ENCODE data around the gene SP2.

SP2 gene

GRCh38 chr17:47873200-47874090, 22.6 kb upstream of the SP2 start:
- Histone ChIP-seq H3K4me3 (ENCODE audit: low read length) (peak overlapping the region; percentile 74), H3K36me3 (replicated peaks; ENCODE audit: low read depth, low read length) (no peaks in the 10 kb centered on the region), H3K9ac (ENCODE audit: low read length) (peak overlapping the region; percentile 93), H4K20me1 (ENCODE audit: insufficient read depth, low read length) (no peaks in the 10 kb centered on the region), H3K27ac (ENCODE audit: low read length) (peak overlapping the region; percentile 98), H3K4me1 (ENCODE audit: low read length) (peaks cover 93% of the 10 kb centered on the region), H3K79me2 (ENCODE audit: low read length) (no peaks in the 10 kb centered on the region), H3K27me3 (ENCODE audit: low read depth, low read length) (no peaks in the 10 kb centered on the region), H3K9me3 (ENCODE audit: insufficient read depth, low read length) (no peaks in the 10 kb centered on the region), H3K4me2 (ENCODE audit: low read length) (peak overlapping the region; percentile 88), H2AFZ (ENCODE audit: low read depth, low read length) (no peak overlapping the region)
- TF ChIP-seq CTCF (IDR thresholded peaks at IDR 0.05; ENCODE audit: low read depth, low read length) = no peak

- peak overlapping the region; percentile 62 for H3K9ac ChIP-seq (ENCODE audit: low read length)
- H3K36me3 ChIP-seq (replicated peaks; ENCODE audit: low read depth, low read length) = no peaks in the 10 kb centered on the region
- no peak overlapping the region for H3K4me3 ChIP-seq (ENCODE audit: low read length)
- peak overlapping the region; percentile 50 for H3K4me2 ChIP-seq (ENCODE audit: low read length)
- TF ChIP-seq CTCF (IDR thresholded peaks at IDR 0.05; ENCODE audit: low read depth, low read length) = no peak
- no peak for TF ChIP-seq EZH2phosphoT487 (IDR thresholded peaks at IDR 0.05; ENCODE audit: low read depth)
- H2AFZ ChIP-seq (ENCODE audit: low read depth, low read length) = no peak overlapping the region
- no peaks in the 10 kb centered on the region for H3K9me3 ChIP-seq (ENCODE audit: insufficient read depth, low read length)
- peak overlapping the region; percentile 98 for H3K27ac ChIP-seq (ENCODE audit: low read length)
- H3K4me1 ChIP-seq (ENCODE audit: low read length) = peaks cover 92% of the 10 kb centered on the region
- H3K79me2 ChIP-seq (ENCODE audit: low read length) = no peaks in the 10 kb centered on the region
- H4K20me1 ChIP-seq (ENCODE audit: insufficient read depth, low read length) = no peaks in the 10 kb centered on the region
- no peaks in the 10 kb centered on the region for H3K27me3 ChIP-seq (ENCODE audit: low read depth, low read length)
These were observed 20.7 kb upstream of the SP2 start for GRCh38 chr17:47875011-47875985.

- no peak overlapping the region for H3K4me3 ChIP-seq (ENCODE audit: low read length)
- peak overlapping the region; percentile 31; the same call in 1 of the 2 replicates for H3K9ac ChIP-seq (ENCODE audit: low read length)
- H3K27me3 ChIP-seq (ENCODE audit: low read depth, low read length) = no peaks in the 10 kb centered on the region
- no peaks in the 10 kb centered on the region for H3K9me3 ChIP-seq (ENCODE audit: insufficient read depth, low read length)
- H3K36me3 ChIP-seq (replicated peaks; ENCODE audit: low read depth, low read length) = no peaks in the 10 kb centered on the region
- H2AFZ ChIP-seq (ENCODE audit: low read depth, low read length) = peak overlapping the region; percentile 31
- H3K27ac ChIP-seq (ENCODE audit: low read length) = peak overlapping the region; percentile 63
- TF ChIP-seq EZH2phosphoT487 (IDR thresholded peaks at IDR 0.05; ENCODE audit: low read depth) (no peak), CTCF (IDR thresholded peaks at IDR 0.05; ENCODE audit: low read depth, low read length) (no peak)
- peak overlapping the region; percentile 21 for H3K4me2 ChIP-seq (ENCODE audit: low read length)
- H3K4me1 ChIP-seq (ENCODE audit: low read length) = peaks cover 91% of the 10 kb centered on the region
- no peaks in the 10 kb centered on the region for H3K79me2 ChIP-seq (ENCODE audit: low read length)
- H4K20me1 ChIP-seq (ENCODE audit: insufficient read depth, low read length) = no peaks in the 10 kb centered on the region
These were observed 18.5 kb upstream of the SP2 start for GRCh38 chr17:47877368-47878034.

Data from OCI-LY3 (cell line).